Activated CD8-positive, alpha-beta memory T cell treated with anti-CD3 and anti-CD28 coated beads, Interleukin-2, amount 50 U/mL, for 4 hours (primary cell): Measurements from ENCODE around the gene CCDC190.
"Not testable (repeated sequence)": the region's sequence is repeated elsewhere in the genome, so short reads cannot be mapped to it uniquely, and the experiment has no call there.

Experiments used
- DNase-seq: peaks from one replicate; pipeline ENCODE4 v3.0.0-alpha.2; 2020

Gene CCDC190

GRCh38 chr1:162823771-162824525, 37.0 kb downstream of the CCDC190 start:
- DNase-seq = no peak

GRCh38 chr1:162823231-162823630, 37.7 kb downstream of the CCDC190 start:
- no peak for DNase-seq

GRCh38 chr1:162822391-162823200, 38.4 kb downstream of the CCDC190 start:
- DNase-seq = no peak

- DNase-seq = not testable (repeated sequence)
These were observed 42.3 kb downstream of the CCDC190 start for GRCh38 chr1:162818666-162819065.

GRCh38 chr1:162818136-162818535, 42.8 kb downstream of the CCDC190 start:
- DNase-seq = not testable (repeated sequence)

- DNase-seq = not testable (repeated sequence)
These were observed 48.6 kb downstream of the CCDC190 start for GRCh38 chr1:162812357-162812756.

GRCh38 chr1:162807503-162807902, 53.5 kb downstream of the CCDC190 start:
- not testable (repeated sequence) for DNase-seq
